ENCODE results near the gene BAIAP2L1.

DNA sequence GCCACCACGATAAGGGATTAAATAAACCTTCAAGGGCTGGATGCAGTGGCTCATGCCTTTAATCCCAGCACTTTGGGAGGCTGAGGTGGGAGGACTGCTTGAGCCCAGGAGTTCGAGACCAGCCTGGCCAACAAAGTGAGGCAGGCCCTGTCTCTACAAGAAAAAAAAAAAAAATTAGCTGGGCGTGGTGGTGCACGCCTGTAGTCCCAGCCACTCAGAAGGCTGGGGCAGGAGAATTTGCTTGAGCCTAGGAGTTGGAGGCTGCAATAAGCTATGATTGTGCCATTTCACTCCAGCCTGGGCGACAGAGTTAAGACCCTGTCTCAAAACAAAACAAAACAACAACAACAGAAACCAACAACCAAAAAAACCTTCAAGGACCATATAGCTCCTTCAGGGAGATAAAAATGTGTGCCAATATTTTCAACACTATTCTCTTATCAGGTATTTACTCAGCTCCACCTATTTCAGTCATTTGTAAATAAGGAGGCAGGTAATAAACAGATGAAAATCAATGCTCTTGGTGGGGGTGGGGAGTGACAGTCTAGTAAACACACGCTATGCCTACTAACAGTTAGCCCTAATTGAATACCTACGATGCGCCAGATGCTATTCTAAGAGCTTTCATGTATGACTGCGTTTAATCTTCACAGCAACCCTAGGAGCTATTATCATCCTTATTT lies 13.2 kb downstream of the BAIAP2L1 start:
- TF ChIP-seq, protein P1, sequence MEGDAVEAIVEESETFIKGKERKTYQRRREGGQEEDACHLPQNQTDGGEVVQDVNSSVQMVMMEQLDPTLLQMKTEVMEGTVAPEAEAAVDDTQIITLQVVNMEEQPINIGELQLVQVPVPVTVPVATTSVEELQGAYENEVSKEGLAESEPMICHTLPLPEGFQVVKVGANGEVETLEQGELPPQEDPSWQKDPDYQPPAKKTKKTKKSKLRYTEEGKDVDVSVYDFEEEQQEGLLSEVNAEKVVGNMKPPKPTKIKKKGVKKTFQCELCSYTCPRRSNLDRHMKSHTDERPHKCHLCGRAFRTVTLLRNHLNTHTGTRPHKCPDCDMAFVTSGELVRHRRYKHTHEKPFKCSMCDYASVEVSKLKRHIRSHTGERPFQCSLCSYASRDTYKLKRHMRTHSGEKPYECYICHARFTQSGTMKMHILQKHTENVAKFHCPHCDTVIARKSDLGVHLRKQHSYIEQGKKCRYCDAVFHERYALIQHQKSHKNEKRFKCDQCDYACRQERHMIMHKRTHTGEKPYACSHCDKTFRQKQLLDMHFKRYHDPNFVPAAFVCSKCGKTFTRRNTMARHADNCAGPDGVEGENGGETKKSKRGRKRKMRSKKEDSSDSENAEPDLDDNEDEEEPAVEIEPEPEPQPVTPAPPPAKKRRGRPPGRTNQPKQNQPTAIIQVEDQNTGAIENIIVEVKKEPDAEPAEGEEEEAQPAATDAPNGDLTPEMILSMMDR (IDR thresholded peaks at IDR 0.05), result no peak
- TF ChIP-seq POLR2A (IDR thresholded peaks at IDR 0.05), result no peak

Measured in adrenal gland (tissue), 5 donors.